Right lobe of liver (tissue), 4 donors: Measurements from ENCODE around the gene B3GAT2.

ENCODE experiments used
- POLR2A ChIP-seq: fragments of 450-650 bp; IDR thresholded peaks from one replicate; pipeline ENCODE4 v1.6.1; 2017; ENCODE audit warnings: antibody characterized with exemption, mild to moderate bottlenecking
- TF ChIP-seq, protein P1 (sequence below), 4 donors: fragments of 200-600 bp in 3 of 4; fragments of 450-650 bp in 1 of 4; IDR thresholded peaks; one replicate each; pipeline versions ENCODE4 v1.5.1 to v1.8.0; 2016 to 2022; ENCODE audit warnings: antibody characterized with exemption in 4 of 4, mild to moderate bottlenecking in 2 of 4
- donor health status: DM: no; HTN: no; CAD: no.
- donor health status: DM: no; HTN: no; CAD: no.
- donor health status: DM: no; HTN: yes; CAD: no.

DNA sequence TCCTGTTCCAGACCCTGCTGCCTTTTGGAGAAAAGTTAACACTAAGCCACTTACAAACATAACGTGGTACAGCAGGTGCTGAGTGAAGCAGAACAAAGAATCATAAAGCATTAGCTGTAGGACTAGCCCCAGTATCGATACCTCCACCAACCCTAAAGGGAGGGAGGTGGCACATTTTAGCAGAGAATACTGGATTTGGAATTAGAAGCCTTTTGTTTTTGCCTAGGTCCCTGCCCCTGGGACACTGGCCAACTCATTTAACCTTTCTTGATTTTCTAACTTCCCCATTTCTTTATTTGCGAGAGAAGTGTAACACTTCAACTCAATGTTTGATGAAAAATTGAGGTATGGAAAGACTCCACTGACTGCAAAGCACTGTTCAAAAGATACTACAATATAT lies 93.5 kb downstream of the B3GAT2 start:
- no peak for TF ChIP-seq POLR2A
- TF ChIP-seq, protein P1, sequence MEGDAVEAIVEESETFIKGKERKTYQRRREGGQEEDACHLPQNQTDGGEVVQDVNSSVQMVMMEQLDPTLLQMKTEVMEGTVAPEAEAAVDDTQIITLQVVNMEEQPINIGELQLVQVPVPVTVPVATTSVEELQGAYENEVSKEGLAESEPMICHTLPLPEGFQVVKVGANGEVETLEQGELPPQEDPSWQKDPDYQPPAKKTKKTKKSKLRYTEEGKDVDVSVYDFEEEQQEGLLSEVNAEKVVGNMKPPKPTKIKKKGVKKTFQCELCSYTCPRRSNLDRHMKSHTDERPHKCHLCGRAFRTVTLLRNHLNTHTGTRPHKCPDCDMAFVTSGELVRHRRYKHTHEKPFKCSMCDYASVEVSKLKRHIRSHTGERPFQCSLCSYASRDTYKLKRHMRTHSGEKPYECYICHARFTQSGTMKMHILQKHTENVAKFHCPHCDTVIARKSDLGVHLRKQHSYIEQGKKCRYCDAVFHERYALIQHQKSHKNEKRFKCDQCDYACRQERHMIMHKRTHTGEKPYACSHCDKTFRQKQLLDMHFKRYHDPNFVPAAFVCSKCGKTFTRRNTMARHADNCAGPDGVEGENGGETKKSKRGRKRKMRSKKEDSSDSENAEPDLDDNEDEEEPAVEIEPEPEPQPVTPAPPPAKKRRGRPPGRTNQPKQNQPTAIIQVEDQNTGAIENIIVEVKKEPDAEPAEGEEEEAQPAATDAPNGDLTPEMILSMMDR (IDR thresholded peaks at IDR 0.05) = no peak
